Activated gamma-delta T cell (primary cell): Measurements from ENCODE around the gene TOMM7.
"Not testable (repeated sequence)": the region's sequence is repeated elsewhere in the genome, so short reads cannot be mapped to it uniquely, and the experiment has no call there.

Source experiments
- DNase-seq: peaks from one replicate; lab custom pipeline; 2025; lab: John Stamatoyannopoulos, UW

Gene TOMM7

DNA sequence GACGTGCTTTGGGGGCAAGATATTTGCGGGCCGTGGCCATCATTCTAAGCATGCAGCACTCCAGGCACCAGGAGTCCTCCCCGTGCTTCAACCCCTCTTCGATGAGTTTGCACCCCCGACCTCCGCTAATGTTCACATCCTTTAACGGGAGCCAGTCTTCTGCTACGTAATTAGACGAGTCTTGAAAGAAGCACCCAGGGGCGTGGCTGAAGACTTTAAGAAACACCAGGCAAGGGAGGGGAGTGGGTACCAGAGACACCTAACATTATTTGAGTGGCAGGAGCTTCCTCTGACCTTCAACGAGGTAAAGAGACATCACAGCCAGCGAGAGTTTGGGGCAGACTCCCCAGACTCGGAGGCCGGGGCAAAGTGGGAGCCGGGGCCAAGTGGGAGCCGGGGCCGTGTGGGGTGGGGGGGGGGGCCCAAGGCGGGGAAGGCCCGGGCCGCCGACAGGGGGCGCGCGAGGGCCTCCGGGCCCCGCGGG lies 31.1 kb upstream of the TOMM7 start:
- DNase-seq: no peak

GRCh38 chr7:22853138-22853537 lies 30.5 kb upstream of the TOMM7 start:
- no peak for DNase-seq

DNA sequence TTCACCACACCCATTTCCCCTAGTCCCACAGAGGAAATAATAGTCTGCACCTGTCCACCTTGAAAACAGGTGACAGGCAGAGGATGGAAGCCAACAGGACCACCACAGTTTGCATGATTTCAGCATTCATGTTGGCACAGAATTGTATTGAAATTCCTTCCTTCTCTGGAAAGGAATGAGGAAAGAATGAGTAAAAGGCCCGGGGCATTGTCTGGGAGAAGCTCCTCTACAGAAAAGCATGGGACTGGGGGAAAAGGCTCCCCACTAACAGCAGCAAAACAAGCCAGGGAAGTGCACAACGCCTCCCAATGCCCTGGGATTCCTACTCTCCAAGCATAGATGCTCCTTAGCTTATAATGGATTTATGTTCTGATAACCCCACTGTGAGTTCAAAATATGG lies 28.5 kb upstream of the TOMM7 start:
- no peak for DNase-seq

- not testable (repeated sequence) for DNase-seq
Observed at GRCh38 chr7:22850394-22850793, 27.7 kb upstream of the TOMM7 start.

- DNase-seq: no peak
Observed at GRCh38 chr7:22849662-22850061, 27.0 kb upstream of the TOMM7 start.

DNA sequence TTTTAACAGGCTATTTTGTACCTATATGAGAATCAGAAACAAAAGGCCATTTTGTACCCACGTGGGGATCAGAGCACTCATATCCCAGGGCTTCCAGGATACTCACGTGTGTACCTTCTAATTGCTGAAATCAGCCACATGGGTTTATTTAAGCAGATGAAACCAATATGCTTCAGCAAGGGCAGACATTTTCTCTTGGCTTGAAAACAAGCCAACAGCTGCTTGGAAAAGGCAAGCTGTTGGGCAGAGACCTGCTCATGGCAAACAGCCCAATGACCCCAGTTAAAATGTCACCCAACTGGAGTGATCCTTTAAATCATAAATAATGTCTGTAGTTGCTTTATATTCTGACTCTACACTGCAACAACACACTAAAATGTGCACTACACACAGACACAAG lies 26.5 kb upstream of the TOMM7 start:
- no peak for DNase-seq

GRCh38 chr7:22846961-22847360 lies 24.3 kb upstream of the TOMM7 start:
- DNase-seq: no peak

GRCh38 chr7:22845221-22845834 lies 22.7 kb upstream of the TOMM7 start:
- DNase-seq: no peak

GRCh38 chr7:22843681-22844309 lies 21.1 kb upstream of the TOMM7 start:
- no peak for DNase-seq

DNA sequence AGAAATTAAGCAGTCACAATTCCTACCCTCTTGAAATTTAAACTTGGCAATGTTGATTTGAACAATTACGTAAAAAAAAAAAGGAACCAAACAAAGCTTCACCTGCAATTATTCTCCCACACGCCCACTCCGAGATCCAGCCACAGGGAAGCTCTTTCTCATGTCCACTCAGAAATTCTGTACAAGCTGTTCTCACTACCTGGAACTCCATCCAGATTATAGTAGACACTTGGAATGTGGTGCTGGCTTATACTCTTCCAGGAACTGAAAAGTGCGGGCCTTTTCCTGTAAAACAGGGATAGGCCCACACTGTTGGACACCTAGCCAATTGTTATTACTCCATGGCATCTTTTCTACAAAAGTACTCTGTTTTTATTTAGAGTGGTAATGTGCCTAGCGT lies 20.3 kb upstream of the TOMM7 start:
- DNase-seq: no peak

DNA sequence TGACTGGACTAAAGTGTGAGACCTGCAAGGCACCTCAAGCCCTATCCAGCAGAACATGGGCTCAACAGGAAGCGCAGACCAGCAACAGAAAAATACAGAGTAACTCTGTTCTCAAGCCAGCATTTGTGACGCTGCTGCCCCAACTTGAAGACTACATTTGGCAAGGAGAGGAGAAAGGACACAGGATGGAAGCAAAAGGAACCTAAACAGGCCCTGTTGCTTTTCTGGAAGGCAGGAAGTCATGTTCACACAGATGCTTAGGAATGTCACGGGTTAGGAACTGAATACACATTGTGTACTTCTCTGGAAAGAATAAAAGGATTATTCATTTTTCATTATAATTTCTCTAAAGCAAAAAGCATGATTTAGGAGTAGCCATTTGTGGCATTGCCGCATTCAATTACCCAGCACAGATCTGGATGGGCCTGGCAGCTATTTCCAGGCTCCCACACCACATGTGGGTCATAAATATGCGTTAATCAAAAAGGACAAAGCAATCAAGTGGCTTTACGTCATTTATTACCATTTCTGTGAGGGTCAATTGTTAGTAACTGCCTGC lies 19.8 kb upstream of the TOMM7 start:
- no peak for DNase-seq

- no peak for DNase-seq
Observed at GRCh38 chr7:22841954-22842353, 19.3 kb upstream of the TOMM7 start.

DNA sequence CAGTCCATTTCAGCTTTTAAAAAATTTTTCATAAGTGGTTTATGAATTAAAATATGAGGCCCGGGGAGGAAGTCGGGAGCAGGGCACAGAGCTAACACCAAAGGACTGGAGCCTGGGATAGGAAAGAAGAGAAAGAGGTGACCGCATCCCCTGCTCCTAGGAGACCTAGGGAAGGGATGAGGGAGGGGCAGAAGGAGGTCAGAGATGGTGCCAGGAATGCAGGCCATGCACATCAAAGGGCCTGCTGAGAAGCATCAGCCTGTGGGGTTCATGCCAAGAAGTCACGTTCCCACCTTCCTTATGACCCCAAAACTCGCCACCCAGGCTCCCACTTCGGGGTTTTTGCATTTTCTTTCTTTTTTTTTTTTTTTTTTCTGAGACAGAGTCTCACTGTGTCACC lies 14.7 kb upstream of the TOMM7 start:
- no peak for DNase-seq

GRCh38 chr7:22836506-22836905 lies 13.9 kb upstream of the TOMM7 start:
- DNase-seq: not testable (repeated sequence)

GRCh38 chr7:22833957-22834356 lies 11.3 kb upstream of the TOMM7 start:
- DNase-seq: no peak

DNA sequence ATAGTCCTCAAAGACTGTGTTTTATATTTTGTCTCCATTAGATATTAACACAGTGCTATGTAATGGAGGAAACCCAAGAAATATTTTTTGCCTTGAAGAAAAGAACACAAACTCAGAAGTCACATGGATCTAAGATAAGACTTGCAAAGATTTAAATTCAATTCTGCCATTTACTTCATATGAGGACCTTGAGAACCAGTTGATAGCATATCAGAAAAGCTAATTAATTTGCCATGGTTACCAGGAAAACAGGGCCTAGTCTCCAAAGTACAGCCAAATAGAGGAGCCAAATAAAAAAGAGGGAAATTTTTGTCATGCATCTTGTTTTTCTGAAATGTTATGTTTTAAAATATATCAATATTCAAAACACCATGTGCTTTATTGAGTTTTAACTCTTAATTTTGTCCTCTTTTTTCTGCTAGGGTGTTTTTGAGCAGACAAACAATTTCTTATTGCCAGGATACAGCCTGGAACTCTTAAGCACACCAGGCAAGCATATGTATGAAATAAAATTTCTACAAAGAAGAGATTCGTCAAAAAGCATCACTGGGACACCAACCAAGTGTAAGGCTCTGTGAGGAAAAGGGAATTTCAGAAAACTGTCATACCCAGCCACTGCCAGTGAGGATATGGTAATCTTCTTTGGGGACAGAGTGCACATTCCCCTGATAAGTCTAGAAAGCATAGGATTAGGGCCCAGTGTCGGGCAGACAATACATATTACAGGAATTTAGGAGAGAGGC lies 10.6 kb upstream of the TOMM7 start:
- DNase-seq: no peak

DNA sequence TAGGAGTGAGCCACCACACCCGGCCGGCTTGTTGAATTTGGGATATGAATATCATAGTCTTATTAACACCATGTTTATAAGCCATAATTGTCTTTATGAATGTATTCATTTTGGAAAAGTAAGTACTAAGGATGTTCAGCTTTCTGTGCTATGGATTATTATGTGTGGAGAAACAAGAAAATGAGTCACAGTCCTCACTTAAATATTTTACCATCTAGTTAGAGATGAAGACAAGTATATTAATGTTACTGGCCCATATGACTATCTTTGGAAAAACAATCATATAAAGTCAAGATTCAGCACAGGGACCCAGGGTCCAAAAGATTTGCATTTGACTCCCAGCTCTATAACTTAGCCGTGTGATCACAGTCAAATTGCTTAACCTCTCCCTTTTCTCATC lies 9.8 kb upstream of the TOMM7 start:
- DNase-seq: no peak

- DNase-seq: no peak
Observed at GRCh38 chr7:22831602-22832305, 9.1 kb upstream of the TOMM7 start.

DNA sequence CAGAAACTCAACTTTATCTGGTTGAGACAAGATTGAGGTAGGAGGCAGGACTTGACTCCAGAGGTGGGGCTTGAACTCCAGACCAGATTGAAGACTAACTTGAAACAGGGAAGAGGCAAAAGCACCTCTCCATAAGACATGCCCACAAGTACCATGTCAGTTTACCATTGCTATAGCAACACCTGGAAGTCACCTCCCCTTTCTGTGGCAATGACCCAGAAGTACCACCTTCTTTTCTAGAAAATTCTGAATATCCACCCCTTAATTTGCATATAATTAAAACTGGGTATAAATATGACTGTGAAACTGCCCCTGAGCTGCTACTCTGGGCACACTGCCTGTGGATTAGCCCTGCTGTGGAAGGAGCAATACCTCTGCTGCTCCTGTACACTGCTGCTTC lies 4.9 kb upstream of the TOMM7 start:
- no peak for DNase-seq

- DNase-seq: no peak
Observed at GRCh38 chr7:22826593-22826992, 3.9 kb upstream of the TOMM7 start.

DNA sequence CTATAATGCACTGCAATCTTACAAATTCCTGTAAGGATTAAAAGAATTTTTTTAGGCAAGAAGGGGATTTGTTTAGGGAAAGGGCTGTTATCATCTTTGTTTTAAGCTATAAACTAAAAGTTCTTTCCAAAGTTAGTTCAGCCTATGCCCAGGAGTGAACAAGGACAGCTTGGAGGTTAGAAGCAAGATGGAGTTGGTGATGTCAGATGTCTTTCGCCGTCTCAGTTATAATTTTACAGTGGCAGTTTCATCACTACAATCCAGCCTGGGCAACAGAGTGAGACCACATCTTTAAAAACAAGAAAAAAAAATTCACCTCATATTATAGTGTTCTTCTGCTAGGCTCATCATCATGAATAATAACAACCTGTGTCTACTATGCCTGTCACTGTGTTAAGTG lies 2.1 kb upstream of the TOMM7 start:
- no peak for DNase-seq

GRCh38 chr7:22823142-22823497 lies 471 bp upstream of the TOMM7 start:
- no peak for DNase-seq
